HUES48 (cell line): Measurements from ENCODE around the gene ANGPTL8.

ENCODE experiments used
- H3K27ac ChIP-seq: one replicate; pipeline ENCODE4 v1.7.0; 2013; ENCODE audit warnings: low read depth, low read length, inconsistent platforms
- H3K27me3 ChIP-seq: 2 replicates; pipeline ENCODE4 v1.6.1; 2013; ENCODE audit warnings: mild to moderate bottlenecking, low read length; ENCODE audit not compliant: control insufficient read depth, insufficient read depth
- H3K36me3 ChIP-seq: 2 replicates; pipeline ENCODE4 v1.6.1; 2013; ENCODE audit warnings: low read length; ENCODE audit not compliant: control insufficient read depth, insufficient read depth
- H3K4me1 ChIP-seq: 2 replicates; pipeline ENCODE4 v1.6.1; 2013; ENCODE audit warnings: mild to moderate bottlenecking, low read length; ENCODE audit not compliant: control insufficient read depth, insufficient read depth
- H3K4me3 ChIP-seq: 2 replicates; pipeline ENCODE4 v1.5.1; 2013; ENCODE audit warnings: mild to moderate bottlenecking, low read depth, low read length
- H3K9ac ChIP-seq: 2 replicates; pipeline ENCODE4 v1.6.1; 2013; ENCODE audit warnings: mild to moderate bottlenecking, low read depth, low read length, moderate library complexity
- H3K9me3 ChIP-seq: 2 replicates; pipeline ENCODE4 v1.6.1; 2013; ENCODE audit warnings: low read length; ENCODE audit not compliant: control insufficient read depth, insufficient read depth

ANGPTL8 gene

DNA sequence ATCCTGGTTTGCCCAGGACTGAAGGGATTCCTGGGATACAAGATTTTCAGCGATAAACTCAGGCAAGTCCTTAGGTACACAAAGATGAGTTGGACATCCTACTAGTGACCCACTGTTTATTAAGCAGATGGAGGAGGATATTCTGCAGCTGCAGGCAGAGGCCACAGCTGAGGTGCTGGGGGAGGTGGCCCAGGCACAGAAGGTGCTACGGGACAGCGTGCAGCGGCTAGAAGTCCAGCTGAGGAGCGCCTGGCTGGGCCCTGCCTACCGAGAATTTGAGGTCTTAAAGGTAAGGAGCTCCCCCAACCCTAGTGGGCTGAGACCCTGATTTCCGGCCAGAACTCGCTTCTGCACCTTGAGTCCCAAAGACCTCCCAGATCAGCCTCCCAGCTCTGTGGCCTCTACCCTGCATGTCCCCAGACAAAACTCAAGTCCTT, 607 bp downstream of the ANGPTL8 start:
- H3K27ac ChIP-seq = no peak overlapping the region
- no peak overlapping the region for H3K4me3 ChIP-seq
- peaks cover 41% of the 10 kb centered on the region for H3K36me3 ChIP-seq
- H3K9me3 ChIP-seq = no peaks in the 10 kb centered on the region
- no peaks in the 10 kb centered on the region for H3K27me3 ChIP-seq
- no peak overlapping the region for H3K9ac ChIP-seq
- no peaks in the 10 kb centered on the region for H3K4me1 ChIP-seq

DNA sequence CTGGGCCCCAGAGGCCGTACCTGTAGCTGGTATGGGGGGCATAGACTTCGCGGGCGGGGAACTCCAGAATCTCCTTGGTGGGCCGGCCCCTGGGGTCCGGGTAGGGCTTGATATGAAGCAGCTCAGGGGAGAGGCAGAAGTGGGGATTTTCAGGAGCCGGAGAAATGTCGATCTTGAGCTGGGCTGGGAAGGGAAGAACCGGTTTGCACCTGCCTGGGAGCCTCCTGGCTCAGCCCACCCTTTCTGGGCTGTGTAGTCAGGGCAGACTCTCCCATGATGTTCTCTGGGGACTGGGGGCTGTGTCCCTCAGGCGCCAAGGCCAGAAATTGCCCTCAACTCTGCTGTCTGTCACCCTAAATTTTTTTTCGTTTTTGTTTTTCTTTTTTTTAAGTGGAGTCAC, 2.6 kb downstream of the ANGPTL8 start:
- H3K36me3 ChIP-seq = peaks cover 30% of the 10 kb centered on the region
- H3K9me3 ChIP-seq = no peaks in the 10 kb centered on the region
- H3K9ac ChIP-seq = no peak overlapping the region
- no peaks in the 10 kb centered on the region for H3K4me1 ChIP-seq
- no peak overlapping the region for H3K4me3 ChIP-seq
- no peak overlapping the region for H3K27ac ChIP-seq
- H3K27me3 ChIP-seq = no peaks in the 10 kb centered on the region

DNA sequence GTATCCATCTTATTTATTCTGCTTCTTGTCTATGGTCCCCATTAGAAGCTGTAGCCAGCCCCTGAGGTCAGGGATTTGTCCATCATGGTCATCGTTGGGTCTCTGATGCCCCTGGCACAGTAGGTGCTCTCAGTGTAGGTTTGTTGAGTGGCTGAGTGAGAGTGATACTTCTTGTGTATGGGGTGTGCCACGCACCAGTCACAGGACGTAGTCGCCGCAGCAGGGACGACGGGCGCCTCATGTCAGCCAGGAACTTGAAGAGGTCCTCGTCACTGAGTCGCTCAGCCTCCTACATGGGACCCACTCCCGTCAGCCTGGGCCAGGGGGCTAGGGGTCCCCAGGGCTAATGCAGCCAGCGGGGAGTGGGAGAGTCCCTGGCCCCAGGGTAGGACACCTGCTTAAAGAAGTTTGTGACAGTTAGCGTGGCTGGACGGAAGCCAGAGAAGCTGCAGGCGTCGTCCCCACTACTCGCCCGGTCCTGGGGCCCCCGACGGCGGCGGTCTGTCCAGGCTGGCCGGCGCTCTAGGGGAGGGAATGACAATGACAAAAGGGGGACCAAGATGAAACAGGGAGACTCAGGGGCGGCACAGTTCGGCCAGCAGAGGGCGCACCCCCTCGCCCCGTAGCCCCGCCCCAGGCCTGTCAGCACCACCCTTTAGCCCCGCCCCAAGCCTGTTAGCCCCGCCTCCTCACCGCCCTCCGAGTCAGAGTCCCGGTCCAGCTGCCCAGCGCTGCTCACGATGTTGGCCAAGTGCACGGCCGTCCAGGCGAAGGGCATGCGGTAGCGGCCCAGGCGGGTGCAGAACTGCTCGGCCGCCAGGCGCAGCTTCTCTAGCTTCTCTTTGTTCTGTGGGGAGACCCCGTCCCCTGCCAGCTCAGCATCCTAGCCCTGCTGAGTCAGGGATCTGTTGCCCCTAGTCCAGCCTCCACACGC, 3.7 kb downstream of the ANGPTL8 start:
- no peak overlapping the region for H3K27ac ChIP-seq
- no peaks in the 10 kb centered on the region for H3K9me3 ChIP-seq
- no peak overlapping the region for H3K9ac ChIP-seq
- H3K36me3 ChIP-seq = peaks cover 41% of the 10 kb centered on the region
- no peaks in the 10 kb centered on the region for H3K4me1 ChIP-seq
- peak overlapping the region; percentile 7; the same call in 1 of the 2 replicates for H3K4me3 ChIP-seq
- no peaks in the 10 kb centered on the region for H3K27me3 ChIP-seq

DNA sequence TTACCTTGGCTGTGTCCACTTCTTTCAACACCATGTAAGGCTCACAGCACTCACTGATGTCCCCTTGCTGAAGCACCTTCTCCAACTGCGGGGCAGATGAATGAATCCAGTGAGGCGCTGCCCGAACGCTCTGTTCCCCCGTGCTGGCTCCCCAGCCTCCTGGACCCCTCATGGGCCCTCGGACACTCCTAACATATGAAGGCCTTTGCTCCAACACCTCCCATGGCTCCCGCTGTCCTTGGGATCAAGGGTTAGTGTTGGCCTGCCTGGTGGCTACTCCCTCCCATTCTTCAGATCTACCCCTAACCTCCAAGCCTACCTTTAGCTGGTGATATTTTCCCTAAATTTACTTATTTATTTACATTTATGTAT, 4.4 kb downstream of the ANGPTL8 start:
- Histone ChIP-seq H3K4me3 (peak overlapping the region; percentile 7; the same call in 1 of the 2 replicates), H3K27ac (no peak overlapping the region), H3K27me3 (no peaks in the 10 kb centered on the region), H3K9me3 (no peaks in the 10 kb centered on the region), H3K4me1 (no peaks in the 10 kb centered on the region), H3K36me3 (peaks cover 47% of the 10 kb centered on the region), H3K9ac (no peak overlapping the region)

GRCh38 chr19:11244846-11245589, 5.6 kb downstream of the ANGPTL8 start:
- H3K9me3 ChIP-seq = no peaks in the 10 kb centered on the region
- H3K4me1 ChIP-seq = no peaks in the 10 kb centered on the region
- no peak overlapping the region for H3K4me3 ChIP-seq
- H3K36me3 ChIP-seq = peaks cover 42% of the 10 kb centered on the region
- H3K27me3 ChIP-seq = no peaks in the 10 kb centered on the region
- H3K27ac ChIP-seq = no peak overlapping the region
- H3K9ac ChIP-seq = no peak overlapping the region

GRCh38 chr19:11246941-11247340, 7.5 kb downstream of the ANGPTL8 start:
- H3K27ac ChIP-seq = no peak overlapping the region
- no peaks in the 10 kb centered on the region for H3K27me3 ChIP-seq
- no peak overlapping the region for H3K4me3 ChIP-seq
- H3K9me3 ChIP-seq = no peaks in the 10 kb centered on the region
- H3K9ac ChIP-seq = no peak overlapping the region
- H3K36me3 ChIP-seq = peaks cover 45% of the 10 kb centered on the region
- no peaks in the 10 kb centered on the region for H3K4me1 ChIP-seq

DNA sequence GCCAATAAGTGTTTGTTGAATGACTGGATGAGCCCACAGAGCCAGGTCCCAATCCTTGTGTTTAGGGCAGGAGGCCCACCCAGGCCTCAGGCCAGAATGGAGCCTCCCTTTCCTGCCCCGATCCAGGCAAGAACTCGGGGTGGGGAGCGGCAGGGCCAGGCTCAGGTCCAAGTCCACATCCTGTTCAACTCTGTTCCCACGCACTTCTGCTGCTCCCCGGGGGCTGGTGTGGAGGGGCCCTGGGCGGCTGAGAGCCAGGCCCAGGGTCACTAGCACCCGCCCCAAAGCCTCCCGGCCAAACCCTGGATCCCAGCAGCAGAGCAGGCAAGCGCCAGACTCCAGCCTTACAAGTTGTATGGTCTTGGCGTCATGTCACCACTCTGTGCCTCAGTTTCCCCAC, 8.0 kb downstream of the ANGPTL8 start:
- Histone ChIP-seq H3K9ac (no peak overlapping the region), H3K4me1 (no peaks in the 10 kb centered on the region), H3K4me3 (no peak overlapping the region), H3K27ac (no peak overlapping the region), H3K36me3 (peaks cover 50% of the 10 kb centered on the region), H3K9me3 (no peaks in the 10 kb centered on the region), H3K27me3 (no peaks in the 10 kb centered on the region)

- Histone ChIP-seq H3K4me1 (no peaks in the 10 kb centered on the region), H3K9ac (no peak overlapping the region), H3K36me3 (peaks cover 48% of the 10 kb centered on the region), H3K27me3 (no peaks in the 10 kb centered on the region), H3K4me3 (no peak overlapping the region), H3K9me3 (no peaks in the 10 kb centered on the region), H3K27ac (no peak overlapping the region)
These were observed 8.5 kb downstream of the ANGPTL8 start for GRCh38 chr19:11247934-11248333.

GRCh38 chr19:11248852-11249251, 9.4 kb downstream of the ANGPTL8 start:
- Histone ChIP-seq H3K4me3 (no peak overlapping the region), H3K4me1 (no peaks in the 10 kb centered on the region; the same call in 1 of the 2 replicates), H3K36me3 (peaks cover 47% of the 10 kb centered on the region), H3K9ac (no peak overlapping the region), H3K27me3 (no peaks in the 10 kb centered on the region), H3K27ac (no peak overlapping the region), H3K9me3 (no peaks in the 10 kb centered on the region)

DNA sequence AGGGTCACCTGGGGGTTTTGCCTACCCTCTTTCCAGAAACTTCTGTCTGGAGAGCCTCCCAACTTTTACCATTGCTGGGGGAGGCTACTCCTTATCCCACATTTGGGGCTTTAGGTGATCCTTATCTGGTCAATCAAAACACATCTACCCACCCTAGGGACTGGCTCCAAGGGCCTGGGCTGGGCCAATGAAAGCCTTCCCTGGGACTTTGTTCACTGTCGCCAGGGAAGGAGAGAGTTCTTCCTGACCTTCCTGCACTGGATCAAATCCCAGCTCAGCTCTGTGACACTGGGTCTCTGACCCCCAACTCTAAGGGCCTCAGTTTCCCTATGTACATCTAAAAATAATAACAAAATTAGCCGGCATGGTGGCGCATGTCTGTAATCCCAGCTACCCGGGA, 11.8 kb downstream of the ANGPTL8 start:
- Histone ChIP-seq H3K4me1 (no peaks in the 10 kb centered on the region; the same call in 1 of the 2 replicates), H3K27ac (no peak overlapping the region), H3K36me3 (peaks cover 47% of the 10 kb centered on the region), H3K27me3 (no peaks in the 10 kb centered on the region), H3K9me3 (no peaks in the 10 kb centered on the region), H3K4me3 (no peak overlapping the region), H3K9ac (no peak overlapping the region)
